Fibroblast of lung (primary cell): ENCODE data around the gene NLE1. TPM values are rescaled to one million over a fixed set of nuclear protein-coding genes. Genes with fewer than 3 reads are reported as not detected.

Experiments used
- DNase-seq, 2 donors: peaks; one replicate each; pipeline versions ENCODE4 v3.0.0 to v3.0.0-alpha.2; 2010; ENCODE audit warnings: low read depth in 2 of 2
- H2AFZ ChIP-seq: 2 replicates; pipeline ENCODE4 v1.5.1; 2012; ENCODE audit warnings: low read length, control low read depth, inconsistent platforms
- H3K27ac ChIP-seq: 2 replicates; pipeline ENCODE4 v1.5.1; 2011; ENCODE audit warnings: low read length, control low read depth; ENCODE audit not compliant: insufficient read depth
- H3K27me3 ChIP-seq: 2 replicates; pipeline ENCODE4 v1.5.1; 2011; ENCODE audit warnings: mild to moderate bottlenecking, low read length; ENCODE audit not compliant: control insufficient read depth, insufficient read depth
- H3K36me3 ChIP-seq: 2 replicates; pipeline ENCODE4 v1.5.1; 2011; ENCODE audit warnings: low read length; ENCODE audit not compliant: control insufficient read depth, insufficient read depth
- H3K4me1 ChIP-seq: 2 replicates; pipeline ENCODE4 v1.5.1; 2011; ENCODE audit warnings: low read length; ENCODE audit not compliant: control insufficient read depth, insufficient read depth; ENCODE audit errors: extremely low read depth
- H3K4me2 ChIP-seq: 2 replicates; pipeline ENCODE4 v1.5.1; 2011; ENCODE audit warnings: low read length, control low read depth; ENCODE audit not compliant: insufficient read depth; ENCODE audit errors: extremely low read depth
- H3K4me3 ChIP-seq, 4 experiments: fragments of 200-600 bp in 1 of 4; sonication (generic) in 1 of 4; replicated peaks in 1 of 4; 2 replicates each; pipeline ENCODE4 v1.5.1; 2011 to 2016; ENCODE audit warnings: low read length in 4 of 4, low read depth in 3 of 4, mild to moderate bottlenecking in 3 of 4, control low read depth in 2 of 4, inconsistent platforms in 1 of 4, mixed read lengths in 1 of 4; ENCODE audit not compliant: insufficient read depth in 1 of 4; ENCODE audit errors: control extremely low read depth in 1 of 4
- H3K79me2 ChIP-seq: 2 replicates; pipeline ENCODE4 v1.5.1; 2012; ENCODE audit warnings: mild to moderate bottlenecking, low read length, inconsistent platforms; ENCODE audit not compliant: control insufficient read depth, insufficient read depth
- H3K9ac ChIP-seq: 2 replicates; pipeline ENCODE4 v1.5.1; 2011; ENCODE audit warnings: mild to moderate bottlenecking, low read length, control low read depth; ENCODE audit not compliant: insufficient read depth
- H3K9me3 ChIP-seq: 2 replicates; pipeline ENCODE4 v1.5.1; 2012; ENCODE audit warnings: low read depth, low read length; ENCODE audit not compliant: control insufficient read depth, insufficient read depth
- H4K20me1 ChIP-seq: 2 replicates; pipeline ENCODE4 v1.5.1; 2011; ENCODE audit warnings: low read length; ENCODE audit not compliant: control insufficient read depth, insufficient read depth; ENCODE audit errors: extremely low read depth
- CTCF ChIP-seq, 2 donors: IDR thresholded peaks in 1 of 2; conservative IDR thresholded peaks in 1 of 2; 1 replicate in 1 of 2; 2 replicates in 1 of 2; pipeline ENCODE4 v1.5.1; 2011 to 2012; ENCODE audit warnings: low read length in 2 of 2, control low read depth in 1 of 2, inconsistent platforms in 1 of 2, low read depth in 1 of 2, mild to moderate bottlenecking in 1 of 2
- EZH2 ChIP-seq: IDR thresholded peaks from 2 replicates; pipeline ENCODE4 v1.5.1; 2012; ENCODE audit warnings: low read length, control low read depth, mild to moderate bottlenecking; ENCODE audit errors: missing control alignments
- polyA minus RNA-seq: library from RNA; depleted of rRNA, polyadenylated mRNA; stranded (reverse); fragments of >200 nt; gene quantifications from 2 replicates; pipeline ENCODE4 v1.2.3, GENCODE V29; 2011; ENCODE audit warnings: low replicate concordance
- polyA plus RNA-seq, 2 donors: library from polyadenylated mRNA; depleted of rRNA in 1 of 2; stranded (reverse) in 1 of 2; unstranded in 1 of 2; fragments of >200 nt; gene quantifications; 2 replicates each; pipeline ENCODE4 v1.2.1, GENCODE V29; 2011 to 2012; ENCODE audit warnings: missing spikeins in 1 of 2
- total RNA-seq: library from RNA; depleted of rRNA; stranded (reverse); fragments of >200 nt; gene quantifications from 2 replicates; pipeline ENCODE4 v1.2.1, GENCODE V29; 2014

NLE1 gene
- total RNA-seq (20.5 and 22.3 TPM in 2 replicates), polyA plus RNA-seq (9.4 and 10.9 TPM in 2 replicates), polyA minus RNA-seq (26.4 and 39.1 TPM in 2 replicates)
- polyA plus RNA-seq (2012) = 13.1 and 15.0 TPM in 2 replicates

- peak; percentile 77 to 80 for DNase-seq
Observed at GRCh38 chr17:35141681-35142466, at the start of gene NLE1. NLE1 (minus strand) TSS chr17:35142303; CDS start chr17:35142275, 28 bp downstream.

GRCh38 chr17:35191001-35191695 is 49.0 kb upstream of the NLE1 start:
- no peaks in the 10 kb centered on the region for H3K9me3 ChIP-seq
- H3K79me2 ChIP-seq = no peaks in the 10 kb centered on the region
- H3K27me3 ChIP-seq = no peaks in the 10 kb centered on the region
- no peak overlapping the region for H3K4me3 ChIP-seq
- H3K4me1 ChIP-seq = no peaks in the 10 kb centered on the region
- H3K9ac ChIP-seq = no peak overlapping the region
- no peak overlapping the region for H3K27ac ChIP-seq
- no peak for TF ChIP-seq CTCF (conservative IDR thresholded peaks at IDR 0.05 in 1 of 2, IDR thresholded peaks at IDR 0.05 in 1 of 2; ENCODE audit: low read depth in 1 of 2, low read length in 2 of 2)
- no peak for TF ChIP-seq EZH2
- H3K4me2 ChIP-seq = no peak overlapping the region
- no peaks in the 10 kb centered on the region for H4K20me1 ChIP-seq
- H2AFZ ChIP-seq = no peak overlapping the region
- DNase-seq = no peak
- no peaks in the 10 kb centered on the region for H3K36me3 ChIP-seq

More at GRCh38 chr17:35141681-35142466, at the start of gene NLE1:
- H3K4me3 ChIP-seq = peak within 1 kb of the TSS; percentile 93 to 99 (median 96)
- H2AFZ ChIP-seq = peak within 1 kb of the TSS; percentile 85
- no peaks in the 10 kb centered on the region for H3K9me3 ChIP-seq
- peaks cover 12% of the 10 kb centered on the region for H3K36me3 ChIP-seq
- H3K4me2 ChIP-seq = peak within 1 kb of the TSS; percentile 83
- peak within 1 kb of the TSS; percentile 68 for H3K9ac ChIP-seq
- no peaks in the 10 kb centered on the region for H4K20me1 ChIP-seq
- H3K27ac ChIP-seq = peak within 1 kb of the TSS; percentile 70
- peaks cover 2% of the 10 kb centered on the region for H3K4me1 ChIP-seq
- H3K27me3 ChIP-seq = peaks cover 4% of the 10 kb centered on the region
- peaks cover 16% of the 10 kb centered on the region for H3K79me2 ChIP-seq
- TF ChIP-seq CTCF (conservative IDR thresholded peaks at IDR 0.05 in 1 of 2, IDR thresholded peaks at IDR 0.05 in 1 of 2; ENCODE audit: low read depth in 1 of 2, low read length in 2 of 2) (peak; percentile 70 to 92), EZH2 (no peak)

- Histone ChIP-seq H3K9me3 (no peaks in the 10 kb centered on the region), H3K9ac (no peak overlapping the region), H3K4me1 (no peaks in the 10 kb centered on the region), H3K27me3 (peaks cover under 1% of the 10 kb centered on the region), H3K27ac (no peak overlapping the region), H4K20me1 (no peaks in the 10 kb centered on the region), H3K79me2 (no peaks in the 10 kb centered on the region), H3K4me3 (no peak overlapping the region), H3K4me2 (no peak overlapping the region), H2AFZ (no peak overlapping the region), H3K36me3 (no peaks in the 10 kb centered on the region)
- TF ChIP-seq EZH2 (no peak), CTCF (conservative IDR thresholded peaks at IDR 0.05 in 1 of 2, IDR thresholded peaks at IDR 0.05 in 1 of 2; ENCODE audit: low read depth in 1 of 2, low read length in 2 of 2) (no peak)
- DNase-seq = peak; percentile 14 to 15
Observed at GRCh38 chr17:35189291-35189690, 47.2 kb upstream of the NLE1 start.
